ENCODE results near the gene CNTN4.

GRCh38 chr3:2415083-2415482, 316.4 kb downstream of the CNTN4 start:
- TF ChIP-seq ARNT (IDR thresholded peaks at IDR 0.05) (no peak), FOXK2 (IDR thresholded peaks at IDR 0.05) (no peak), NFRKB (IDR thresholded peaks at IDR 0.05) (no peak), SP1 (IDR thresholded peaks at IDR 0.05) (no peak), BHLHE40 (IDR thresholded peaks at IDR 0.05; ENCODE audit: borderline replicate concordance) (no peak), SUZ12 (IDR thresholded peaks at IDR 0.05) (no peak), PKNOX1 (IDR thresholded peaks at IDR 0.05) (no peak), LEF1 (IDR thresholded peaks at IDR 0.05; ENCODE audit: borderline replicate concordance) (no peak), CTBP1 (IDR thresholded peaks at IDR 0.05; ENCODE audit: borderline replicate concordance) (no peak), TARDBP (IDR thresholded peaks at IDR 0.05) (no peak)

Measured in HEK293T (cell line).